Thyroid gland (tissue), 4 donors: ENCODE data around the gene TIAM2.

Source experiments
- POLR2A ChIP-seq, 2 donors: fragments of 450-650 bp; IDR thresholded peaks; one replicate each; pipeline ENCODE4 v1.6.1; 2017; ENCODE audit warnings: antibody characterized with exemption in 2 of 2, mild to moderate bottlenecking in 2 of 2, moderate library complexity in 1 of 2
- TF ChIP-seq, protein P1 (sequence below), 6 experiments: fragments of 200-600 bp in 3 of 6; fragments of 450-650 bp in 3 of 6; sonication (generic) in 3 of 6; IDR thresholded peaks; one replicate each; pipeline ENCODE4 v1.5.1; 2016 to 2019; ENCODE audit warnings: antibody characterized with exemption in 6 of 6, mild to moderate bottlenecking in 2 of 6, inconsistent platforms in 1 of 6, moderate library complexity in 1 of 6

DNA sequence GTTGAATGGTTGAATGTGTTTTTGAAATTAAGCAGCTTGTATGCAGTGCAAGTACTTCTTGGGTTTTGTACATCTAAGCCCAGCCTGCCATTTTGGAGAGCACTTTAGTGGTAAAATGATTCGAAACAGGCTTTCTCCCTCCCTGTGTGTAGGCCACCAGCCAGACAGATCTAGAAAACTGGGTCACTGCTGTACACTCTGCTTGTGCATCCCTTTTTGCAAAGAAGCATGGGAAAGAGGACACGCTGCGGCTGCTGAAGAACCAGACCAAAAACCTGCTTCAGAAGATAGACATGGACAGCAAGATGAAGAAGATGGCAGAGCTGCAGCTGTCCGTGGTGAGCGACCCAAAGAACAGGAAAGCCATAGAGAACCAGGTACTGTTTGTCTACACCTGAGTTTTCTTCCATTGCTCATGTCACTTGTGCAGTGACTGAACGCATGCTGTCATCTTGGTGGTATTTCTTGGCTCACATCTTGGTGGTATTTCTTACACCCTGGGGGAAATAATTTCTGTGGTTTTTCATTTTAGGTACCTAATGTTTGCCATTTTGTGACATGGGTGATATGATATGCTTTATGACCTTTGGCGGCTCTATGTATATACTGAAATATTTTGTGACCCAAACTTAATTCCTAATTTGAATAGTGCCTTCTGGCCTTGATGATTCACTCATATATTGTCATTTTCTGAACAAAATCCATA lies 153.0 kb downstream of the TIAM2 start:
- TF ChIP-seq, protein P1, sequence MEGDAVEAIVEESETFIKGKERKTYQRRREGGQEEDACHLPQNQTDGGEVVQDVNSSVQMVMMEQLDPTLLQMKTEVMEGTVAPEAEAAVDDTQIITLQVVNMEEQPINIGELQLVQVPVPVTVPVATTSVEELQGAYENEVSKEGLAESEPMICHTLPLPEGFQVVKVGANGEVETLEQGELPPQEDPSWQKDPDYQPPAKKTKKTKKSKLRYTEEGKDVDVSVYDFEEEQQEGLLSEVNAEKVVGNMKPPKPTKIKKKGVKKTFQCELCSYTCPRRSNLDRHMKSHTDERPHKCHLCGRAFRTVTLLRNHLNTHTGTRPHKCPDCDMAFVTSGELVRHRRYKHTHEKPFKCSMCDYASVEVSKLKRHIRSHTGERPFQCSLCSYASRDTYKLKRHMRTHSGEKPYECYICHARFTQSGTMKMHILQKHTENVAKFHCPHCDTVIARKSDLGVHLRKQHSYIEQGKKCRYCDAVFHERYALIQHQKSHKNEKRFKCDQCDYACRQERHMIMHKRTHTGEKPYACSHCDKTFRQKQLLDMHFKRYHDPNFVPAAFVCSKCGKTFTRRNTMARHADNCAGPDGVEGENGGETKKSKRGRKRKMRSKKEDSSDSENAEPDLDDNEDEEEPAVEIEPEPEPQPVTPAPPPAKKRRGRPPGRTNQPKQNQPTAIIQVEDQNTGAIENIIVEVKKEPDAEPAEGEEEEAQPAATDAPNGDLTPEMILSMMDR (IDR thresholded peaks at IDR 0.05): no peak
- TF ChIP-seq POLR2A (IDR thresholded peaks at IDR 0.05): no peak
